Kasumi-1 (cell line): ENCODE data around the gene SYNGR3.
"Not testable (repeated sequence)": the region's sequence is repeated elsewhere in the genome, so short reads cannot be mapped to it uniquely, and the experiment has no call there.

Experiments
- DNase-seq, 2 experiments: peaks; one replicate each; lab custom pipeline; 2025; lab: John Stamatoyannopoulos, UW

Gene SYNGR3

GRCh38 chr16:1989209-1990100 lies at the start of gene SYNGR3:
Gene SYNGR3, plus strand, starts transcription at chr16:1989970. Its CDS starts 133 bp downstream, at chr16:1990103.
- DNase-seq = no peak

- no peak for DNase-seq
These were observed 49.3 kb upstream of the SYNGR3 start for GRCh38 chr16:1940273-1941161.

- no peak for DNase-seq
These were observed 48.4 kb upstream of the SYNGR3 start for GRCh38 chr16:1941162-1942046.

GRCh38 chr16:1942047-1942809 lies 47.5 kb upstream of the SYNGR3 start:
- DNase-seq = no peak

- DNase-seq = peak; percentile 88 to 90
These were observed 46.7 kb upstream of the SYNGR3 start, which contains the start of gene MSRB1 for GRCh38 chr16:1942810-1943726. Gene MSRB1, minus strand, starts transcription at chr16:1943199. Its CDS starts 43 bp downstream, at chr16:1943156.

GRCh38 chr16:1944612-1945199 lies 45.1 kb upstream of the SYNGR3 start:
- no peak for DNase-seq

- DNase-seq = no peak
These were observed 44.0 kb upstream of the SYNGR3 start for GRCh38 chr16:1945559-1946391.

GRCh38 chr16:1946495-1947368 lies 43.0 kb upstream of the SYNGR3 start:
- no peak for DNase-seq

GRCh38 chr16:1947369-1947670 lies 42.5 kb upstream of the SYNGR3 start:
- no peak for DNase-seq

- no peak for DNase-seq
These were observed 40.3 kb upstream of the SYNGR3 start for GRCh38 chr16:1949507-1949906.

- no peak for DNase-seq
These were observed 39.7 kb upstream of the SYNGR3 start for GRCh38 chr16:1950047-1950446.

GRCh38 chr16:1950559-1950958 lies 39.2 kb upstream of the SYNGR3 start:
- DNase-seq = no peak

- no peak for DNase-seq
These were observed 36.0 kb upstream of the SYNGR3 start for GRCh38 chr16:1953734-1954133.

- DNase-seq = not testable (repeated sequence)
These were observed 32.2 kb upstream of the SYNGR3 start for GRCh38 chr16:1957434-1958142.

GRCh38 chr16:1958143-1958491 lies 31.7 kb upstream of the SYNGR3 start:
- not testable (repeated sequence) for DNase-seq

- DNase-seq = no peak
These were observed 31.0 kb upstream of the SYNGR3 start for GRCh38 chr16:1958715-1959268.
